MM.1S (cell line): ENCODE measurements around the gene IL4.

Experiments
- DNase-seq: peaks from one replicate; pipeline ENCODE4 v3.0.0-alpha.2; 2015
- H2AFZ ChIP-seq: fragments of 300-600 bp; sonication (generic); 2 replicates; pipeline ENCODE4 v1.6.0; 2016; ENCODE audit warnings: antibody characterized with exemption, low read length
- H3F3A ChIP-seq: fragments of 300-600 bp; sonication (generic); 2 replicates; pipeline ENCODE4 v1.6.1; 2016; ENCODE audit warnings: mild to moderate bottlenecking, antibody characterized with exemption, low read length, moderate library complexity, mixed read lengths; ENCODE audit not compliant: insufficient read depth
- H3K27ac ChIP-seq: fragments of 300-600 bp; sonication (generic); 2 replicates; pipeline ENCODE4 v1.5.1; 2016; ENCODE audit warnings: mild to moderate bottlenecking, low read length
- H3K27me3 ChIP-seq: fragments of 300-600 bp; sonication (generic); replicated peaks from 2 replicates; pipeline ENCODE4 v1.6.0; 2016; ENCODE audit warnings: low read length; ENCODE audit not compliant: insufficient read depth
- H3K36me3 ChIP-seq: fragments of 300-600 bp; sonication (generic); replicated peaks from 2 replicates; pipeline ENCODE4 v1.6.1; 2016; ENCODE audit warnings: mild to moderate bottlenecking, low read length, mixed read lengths; ENCODE audit not compliant: insufficient read depth
- H3K4me1 ChIP-seq: fragments of 300-600 bp; sonication (generic); 2 replicates; pipeline ENCODE4 v1.6.1; 2016; ENCODE audit warnings: low read length, mixed read lengths
- H3K4me2 ChIP-seq: fragments of 300-600 bp; sonication (generic); 2 replicates; pipeline ENCODE4 v1.6.0; 2016; ENCODE audit warnings: low read depth, low read length
- H3K4me3 ChIP-seq: fragments of 300-600 bp; sonication (generic); 2 replicates; pipeline ENCODE4 v1.5.1; 2016; ENCODE audit warnings: low read length, mixed read lengths
- H3K79me2 ChIP-seq: fragments of 300-600 bp; sonication (generic); 2 replicates; pipeline ENCODE4 v1.6.1; 2016; ENCODE audit warnings: mixed run types, low read length, mixed read lengths
- H3K9ac ChIP-seq: fragments of 300-600 bp; sonication (generic); 2 replicates; pipeline ENCODE4 v1.6.1; 2016; ENCODE audit warnings: low read length, mixed read lengths
- H3K9me2 ChIP-seq: fragments of 300-600 bp; sonication (generic); replicated peaks from 2 replicates; pipeline ENCODE4 v1.6.1; 2016; ENCODE audit warnings: mild to moderate bottlenecking, low read length, mixed read lengths; ENCODE audit not compliant: insufficient read depth
- H3K9me3 ChIP-seq: fragments of 300-600 bp; sonication (generic); replicated peaks from 2 replicates; pipeline ENCODE4 v1.6.1; 2016; ENCODE audit warnings: mild to moderate bottlenecking, low read length, mixed read lengths; ENCODE audit not compliant: insufficient read depth
- H4K20me1 ChIP-seq: fragments of 300-600 bp; sonication (generic); 2 replicates; pipeline ENCODE4 v1.6.1; 2016; ENCODE audit warnings: mild to moderate bottlenecking, low read length, moderate library complexity, mixed read lengths; ENCODE audit not compliant: insufficient read depth
- EZH2 ChIP-seq: fragments of 300-600 bp; sonication (generic); optimal IDR thresholded peaks from 2 replicates; pipeline ENCODE3; 2017; ENCODE audit warnings: low read depth, mild to moderate bottlenecking, antibody characterized with exemption, low read length, mixed read lengths
- EZH2phosphoT487 ChIP-seq: fragments of 300-600 bp; sonication (generic); IDR thresholded peaks from 2 replicates; pipeline ENCODE4 v1.6.1; 2018; ENCODE audit warnings: antibody characterized with exemption, low read length
- TF ChIP-seq, protein P1 (sequence below): fragments of 300-600 bp; sonication (generic); IDR thresholded peaks from 2 replicates; pipeline ENCODE4 v1.5.1; 2016; ENCODE audit warnings: antibody characterized with exemption, low read length, mixed read lengths

The IL4 gene

GRCh38 chr5:132681983-132682382, 8.2 kb downstream of the IL4 start:
- H3F3A ChIP-seq: no peaks in the 10 kb centered on the region
- no peaks in the 10 kb centered on the region for H4K20me1 ChIP-seq
- no peak overlapping the region for H3K4me2 ChIP-seq
- H3K4me1 ChIP-seq: 0 out of 2 replicates have a peak, but pooled peaks cover 5% of the 10 kb centered on the region
- no peak for TF ChIP-seq EZH2phosphoT487
- no peak for TF ChIP-seq EZH2
- TF ChIP-seq, protein P1, sequence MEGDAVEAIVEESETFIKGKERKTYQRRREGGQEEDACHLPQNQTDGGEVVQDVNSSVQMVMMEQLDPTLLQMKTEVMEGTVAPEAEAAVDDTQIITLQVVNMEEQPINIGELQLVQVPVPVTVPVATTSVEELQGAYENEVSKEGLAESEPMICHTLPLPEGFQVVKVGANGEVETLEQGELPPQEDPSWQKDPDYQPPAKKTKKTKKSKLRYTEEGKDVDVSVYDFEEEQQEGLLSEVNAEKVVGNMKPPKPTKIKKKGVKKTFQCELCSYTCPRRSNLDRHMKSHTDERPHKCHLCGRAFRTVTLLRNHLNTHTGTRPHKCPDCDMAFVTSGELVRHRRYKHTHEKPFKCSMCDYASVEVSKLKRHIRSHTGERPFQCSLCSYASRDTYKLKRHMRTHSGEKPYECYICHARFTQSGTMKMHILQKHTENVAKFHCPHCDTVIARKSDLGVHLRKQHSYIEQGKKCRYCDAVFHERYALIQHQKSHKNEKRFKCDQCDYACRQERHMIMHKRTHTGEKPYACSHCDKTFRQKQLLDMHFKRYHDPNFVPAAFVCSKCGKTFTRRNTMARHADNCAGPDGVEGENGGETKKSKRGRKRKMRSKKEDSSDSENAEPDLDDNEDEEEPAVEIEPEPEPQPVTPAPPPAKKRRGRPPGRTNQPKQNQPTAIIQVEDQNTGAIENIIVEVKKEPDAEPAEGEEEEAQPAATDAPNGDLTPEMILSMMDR: no peak
- no peaks in the 10 kb centered on the region for H3K36me3 ChIP-seq
- no peak overlapping the region for H3K27ac ChIP-seq
- no peaks in the 10 kb centered on the region for H3K27me3 ChIP-seq
- no peaks in the 10 kb centered on the region for H3K9me2 ChIP-seq
- no peak overlapping the region for H3K9ac ChIP-seq
- no peak overlapping the region for H2AFZ ChIP-seq
- DNase-seq: no peak
- H3K4me3 ChIP-seq: no peak overlapping the region
- no peaks in the 10 kb centered on the region for H3K79me2 ChIP-seq
- H3K9me3 ChIP-seq: no peaks in the 10 kb centered on the region

- no peak overlapping the region for H3K4me3 ChIP-seq
- 0 out of 2 replicates have a peak, but pooled peaks cover 5% of the 10 kb centered on the region for H3K4me1 ChIP-seq
- no peak overlapping the region for H3K4me2 ChIP-seq
- no peak for DNase-seq
- no peaks in the 10 kb centered on the region for H3F3A ChIP-seq
- no peaks in the 10 kb centered on the region for H4K20me1 ChIP-seq
- H3K9me2 ChIP-seq: no peaks in the 10 kb centered on the region
- H3K9me3 ChIP-seq: no peaks in the 10 kb centered on the region
- TF ChIP-seq EZH2phosphoT487: no peak
- TF ChIP-seq, protein P1: no peak
- TF ChIP-seq EZH2: no peak
- no peaks in the 10 kb centered on the region for H3K36me3 ChIP-seq
- H3K27ac ChIP-seq: no peak overlapping the region
- no peaks in the 10 kb centered on the region for H3K79me2 ChIP-seq
- H2AFZ ChIP-seq: no peak overlapping the region
- no peaks in the 10 kb centered on the region for H3K27me3 ChIP-seq
- no peak overlapping the region for H3K9ac ChIP-seq
These were observed 10.7 kb downstream of the IL4 start for GRCh38 chr5:132684491-132684890.

DNA sequence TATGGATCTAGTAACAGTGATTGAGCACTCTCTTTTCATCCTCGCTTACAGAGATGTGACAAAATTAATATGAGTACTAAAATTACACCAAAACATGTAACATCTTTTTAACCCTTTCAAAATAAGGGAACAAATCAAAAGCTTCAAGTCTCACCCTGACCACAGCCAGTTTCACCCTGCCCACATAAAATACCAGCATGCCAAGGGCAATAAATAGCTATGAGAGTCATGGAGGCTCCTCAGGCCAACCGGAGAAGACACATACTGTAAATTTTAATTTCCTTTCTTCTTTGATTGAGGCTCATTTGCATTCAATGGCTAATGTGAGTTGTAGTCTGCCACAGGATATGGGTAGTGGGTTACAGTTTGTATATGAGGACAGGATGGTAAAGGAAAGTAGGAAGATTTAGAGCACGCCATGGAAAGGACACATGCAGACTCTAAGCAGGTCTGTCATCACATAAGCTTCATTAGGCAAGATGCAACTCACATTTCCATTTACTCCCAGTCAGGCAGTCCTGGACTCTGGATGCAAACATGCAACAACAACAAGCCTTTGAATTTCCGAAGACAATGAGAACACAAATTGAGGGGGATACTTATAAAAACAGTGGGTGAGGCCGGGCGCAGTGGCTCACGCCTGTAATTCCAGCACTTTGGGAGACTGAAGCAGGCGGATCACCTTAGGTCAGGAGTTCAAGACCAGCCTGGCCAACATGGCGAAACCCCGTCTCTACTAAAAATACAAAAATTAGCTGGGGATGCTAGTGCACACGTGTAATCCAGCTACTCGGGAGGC, 11.3 kb downstream of the IL4 start:
- Histone ChIP-seq H3K79me2 (no peaks in the 10 kb centered on the region), H3K9ac (no peak overlapping the region), H3K27me3 (no peaks in the 10 kb centered on the region), H4K20me1 (no peaks in the 10 kb centered on the region), H3K4me2 (no peak overlapping the region), H3K4me3 (no peak overlapping the region), H3F3A (no peaks in the 10 kb centered on the region), H3K9me2 (no peaks in the 10 kb centered on the region), H2AFZ (no peak overlapping the region), H3K4me1 (0 out of 2 replicates have a peak, but pooled peaks cover 5% of the 10 kb centered on the region), H3K9me3 (no peaks in the 10 kb centered on the region), H3K36me3 (no peaks in the 10 kb centered on the region), H3K27ac (no peak overlapping the region)
- TF ChIP-seq EZH2phosphoT487 (no peak), EZH2 (no peak)
- TF ChIP-seq, protein P1: no peak
- no peak for DNase-seq
